ENCODE results near the gene SAG.

Gene SAG

GRCh38 chr2:233380132-233380895 is 72.7 kb downstream of the SAG start:
- DNase-seq (ENCODE audit: low read depth), result no peak

GRCh38 chr2:233380995-233381637 is 73.5 kb downstream of the SAG start:
- DNase-seq (ENCODE audit: low read depth), result no peak

- no peak for DNase-seq (ENCODE audit: low read depth)
These were observed 74.0 kb downstream of the SAG start for GRCh38 chr2:233381638-233381995.

- no peak for DNase-seq (ENCODE audit: low read depth)
These were observed 76.4 kb downstream of the SAG start for GRCh38 chr2:233384015-233384414.

GRCh38 chr2:233384811-233385488 is 77.3 kb downstream of the SAG start:
- DNase-seq (ENCODE audit: low read depth), result no peak

- no peak for DNase-seq (ENCODE audit: low read depth)
These were observed 78.0 kb downstream of the SAG start for GRCh38 chr2:233385489-233386044.

- DNase-seq (ENCODE audit: low read depth), result no peak
These were observed 78.9 kb downstream of the SAG start for GRCh38 chr2:233386382-233387041.

GRCh38 chr2:233387225-233387624 is 79.6 kb downstream of the SAG start:
- no peak for DNase-seq (ENCODE audit: low read depth)

GRCh38 chr2:233387667-233388528 is 80.3 kb downstream of the SAG start:
- DNase-seq (ENCODE audit: low read depth), result no peak

GRCh38 chr2:233389601-233390125 is 82.0 kb downstream of the SAG start:
- DNase-seq (ENCODE audit: low read depth), result no peak

GRCh38 chr2:233395687-233396086 is 88.1 kb downstream of the SAG start:
- DNase-seq (ENCODE audit: low read depth), result no peak
